Stimulated activated CD8-positive, alpha-beta memory T cell treated with anti-CD3 and anti-CD28 coated beads, Interleukin-4, amount 100 ng/mL, for 4 hours (primary cell): ENCODE data around the gene PLCXD1.

Experiments
- DNase-seq, 2 donors: peaks; one replicate each; pipeline ENCODE4 v3.0.0-alpha.2; 2020; ENCODE audit warnings: low read depth in 2 of 2, low spot score in 1 of 2

The PLCXD1 gene

GRCh38 chrX:333611-334311 lies 52.6 kb downstream of the PLCXD1 start:
- DNase-seq = no peak

GRCh38 chrX:334331-334891 lies 53.2 kb downstream of the PLCXD1 start:
- DNase-seq = no peak

- no peak for DNase-seq
Observed at GRCh38 chrX:334971-335757, 54.0 kb downstream of the PLCXD1 start.

- DNase-seq = no peak
Observed at GRCh38 chrX:335758-336155, 54.6 kb downstream of the PLCXD1 start.

GRCh38 chrX:336227-336626 lies 55.0 kb downstream of the PLCXD1 start:
- no peak for DNase-seq

GRCh38 chrX:337331-337831 lies 56.2 kb downstream of the PLCXD1 start:
- DNase-seq = no peak

- DNase-seq = no peak
Observed at GRCh38 chrX:338281-338835, 57.2 kb downstream of the PLCXD1 start.

- no peak for DNase-seq
Observed at GRCh38 chrX:338836-339400, 57.7 kb downstream of the PLCXD1 start.

GRCh38 chrX:340121-340520 lies 58.9 kb downstream of the PLCXD1 start:
- DNase-seq = no peak

- no peak for DNase-seq
Observed at GRCh38 chrX:340641-341423, 59.7 kb downstream of the PLCXD1 start.

- DNase-seq = no peak
Observed at GRCh38 chrX:341541-342101, 60.4 kb downstream of the PLCXD1 start.

- no peak for DNase-seq
Observed at GRCh38 chrX:344371-344901, 63.3 kb downstream of the PLCXD1 start.

- no peak for DNase-seq
Observed at GRCh38 chrX:345020-345925, 64.1 kb downstream of the PLCXD1 start.

- no peak for DNase-seq
Observed at GRCh38 chrX:346034-346813, 65.0 kb downstream of the PLCXD1 start.

GRCh38 chrX:347351-348117 lies 66.4 kb downstream of the PLCXD1 start:
- DNase-seq = no peak

- no peak for DNase-seq
Observed at GRCh38 chrX:348461-349117, 67.4 kb downstream of the PLCXD1 start.

GRCh38 chrX:349196-349595 lies 68.0 kb downstream of the PLCXD1 start:
- no peak for DNase-seq
